Measurements from ENCODE around the gene AFDN. TPM values are rescaled to one million over a fixed set of nuclear protein-coding genes. Genes with fewer than 3 reads are reported as not detected.

Gene AFDN
- total RNA-seq, 1 experiment from 2014 or later = 182 TPM

- no peak overlapping the region for H3K27ac Mint-ChIP-seq
These were observed 148.1 kb downstream of the AFDN start for GRCh38 chr6:167974640-167975344.

GRCh38 chr6:167975458-167975857, 148.7 kb downstream of the AFDN start:
- ATAC-seq = no peak
- CTCF ChIA-PET = no interaction called here
- Mint-ChIP-seq H3K4me3 (no peak overlapping the region), H3K27ac (no peak overlapping the region), H3K27me3 (ENCODE audit: low read depth) (no peaks in the 10 kb centered on the region), H3K9me3 (no peaks in the 10 kb centered on the region), H3K36me3 (peaks cover 5% of the 10 kb centered on the region), H3K4me1 (peaks cover 32% of the 10 kb centered on the region)
- POLR2A ChIA-PET = no interaction called here
- no peak for DNase-seq (ENCODE audit: low spot score)
- TF ChIP-seq ATF1 (CRISPR knock-in tag; IDR thresholded peaks at IDR 0.05) = no peak
- TF ChIP-seq ZMAT4 (CRISPR knock-in tag; IDR thresholded peaks at IDR 0.05) = no peak
- no peak for TF ChIP-seq NFYB (CRISPR knock-in tag; conservative IDR thresholded peaks at IDR 0.05; ENCODE audit: low read depth)
- no peak for TF ChIP-seq ZNF263 (CRISPR knock-in tag; IDR thresholded peaks at IDR 0.05; ENCODE audit: low read depth)
- no peak for TF ChIP-seq GRHL2 (CRISPR knock-in tag; IDR thresholded peaks at IDR 0.05; ENCODE audit: insufficient replicate concordance, severe bottlenecking)
- no peak for TF ChIP-seq MXD4 (CRISPR knock-in tag; IDR thresholded peaks at IDR 0.05; ENCODE audit: borderline replicate concordance)
- TF ChIP-seq NR1H2 (CRISPR knock-in tag; IDR thresholded peaks at IDR 0.05) = no peak
- TF ChIP-seq AR (CRISPR knock-in tag; IDR thresholded peaks at IDR 0.05) = no peak
- TF ChIP-seq CBFB (CRISPR knock-in tag; IDR thresholded peaks at IDR 0.05; ENCODE audit: low read depth) = no peak
- no peak for TF ChIP-seq CREM (CRISPR knock-in tag; IDR thresholded peaks at IDR 0.05)
- TF ChIP-seq HMGXB4 (CRISPR knock-in tag; IDR thresholded peaks at IDR 0.05) = no peak
- no peak for TF ChIP-seq RELA (CRISPR knock-in tag; IDR thresholded peaks at IDR 0.05; ENCODE audit: borderline replicate concordance)
- TF ChIP-seq ZNF416 (CRISPR knock-in tag; IDR thresholded peaks at IDR 0.05) = no peak
- TF ChIP-seq E2F4 (CRISPR knock-in tag; IDR thresholded peaks at IDR 0.05; ENCODE audit: borderline replicate concordance, low read depth) = no peak
- no peak for TF ChIP-seq ZNF396 (CRISPR knock-in tag; IDR thresholded peaks at IDR 0.05; ENCODE audit: borderline replicate concordance)
- no peak for TF ChIP-seq FOXP4 (CRISPR knock-in tag; IDR thresholded peaks at IDR 0.05)
- TF ChIP-seq ATF2 (CRISPR knock-in tag; IDR thresholded peaks at IDR 0.05; ENCODE audit: borderline replicate concordance, low read depth) = no peak

More at GRCh38 chr6:167974640-167975344, 148.1 kb downstream of the AFDN start:
- CTCF ChIA-PET = no interaction called here
- DNase-seq (ENCODE audit: low spot score) = no peak
- Mint-ChIP-seq H3K9me3 (no peaks in the 10 kb centered on the region), H3K36me3 (peaks cover 11% of the 10 kb centered on the region), H3K4me3 (no peak overlapping the region), H3K4me1 (peaks cover 32% of the 10 kb centered on the region), H3K27me3 (ENCODE audit: low read depth) (no peaks in the 10 kb centered on the region)
- TF ChIP-seq ZNF219 (CRISPR knock-in tag; IDR thresholded peaks at IDR 0.05; ENCODE audit: borderline replicate concordance) (no peak), ERG (CRISPR knock-in tag; IDR thresholded peaks at IDR 0.05) (no peak), NFYB (CRISPR knock-in tag; conservative IDR thresholded peaks at IDR 0.05; ENCODE audit: low read depth) (no peak), EMX1 (CRISPR knock-in tag; IDR thresholded peaks at IDR 0.05) (no peak), GTF2I (CRISPR knock-in tag; conservative IDR thresholded peaks at IDR 0.05) (no peak)
- no peak for ATAC-seq
- POLR2A ChIA-PET = no interaction called here
